Sigmoid colon (tissue), 7 donors: ENCODE results near the gene TLL2. TPM values are rescaled to one million over a fixed set of nuclear protein-coding genes. Genes with fewer than 3 reads are reported as not detected.
A peak's percentile ranks its signal among the peaks of the same experiment; 100 is the strongest.

ENCODE experiments used
- DNase-seq: peaks from one replicate; pipeline ENCODE4 v3.0.0-alpha.2; 2019
- H3K27ac ChIP-seq, 4 donors: fragments of 200-600 bp; sonication (generic); one replicate each; pipeline ENCODE4 v1.5.1; 2016 to 2019; ENCODE audit warnings: mild to moderate bottlenecking in 1 of 4
- H3K27me3 ChIP-seq, 3 donors: fragments of 200-600 bp; sonication (generic); one replicate each; pipeline ENCODE4 v1.5.1; 2019; ENCODE audit warnings: mild to moderate bottlenecking in 1 of 3
- H3K36me3 ChIP-seq, 4 donors: fragments of 200-600 bp; sonication (generic); one replicate each; pipeline ENCODE4 v1.5.1; 2016 to 2019
- H3K4me1 ChIP-seq, 4 donors: fragments of 200-600 bp; sonication (generic); one replicate each; pipeline ENCODE4 v1.5.1; 2017 to 2019
- H3K4me3 ChIP-seq, 4 donors: fragments of 200-600 bp; sonication (generic); one replicate each; pipeline ENCODE4 v1.5.1; 2017 to 2019; ENCODE audit warnings: mild to moderate bottlenecking in 2 of 4, moderate library complexity in 1 of 4
- H3K9me3 ChIP-seq, 4 donors: fragments of 200-600 bp in 3 of 4; sonication (generic) in 3 of 4; one replicate each; pipeline versions ENCODE4 v1.5.1 to v1.6.1; 2013 to 2019
- EP300 ChIP-seq, 4 donors: sonication (generic); formaldehyde crosslinking; IDR thresholded peaks; one replicate each; pipeline ENCODE4 v1.6.1; 2017; ENCODE audit warnings: antibody characterized with exemption in 4 of 4
- POLR2A ChIP-seq, 2 donors: fragments of 450-650 bp; IDR thresholded peaks; one replicate each; pipeline ENCODE4 v1.6.1; 2016; ENCODE audit warnings: antibody characterized with exemption in 2 of 2, mild to moderate bottlenecking in 2 of 2, moderate library complexity in 2 of 2
- POLR2AphosphoS5 ChIP-seq, 4 donors: sonication (generic); formaldehyde crosslinking; IDR thresholded peaks; one replicate each; pipeline ENCODE4 v1.6.1; 2017; ENCODE audit warnings: antibody characterized with exemption in 4 of 4
- WGBS, 2 donors: extraction: QIAGEN DNeasy Blood & Tissue Kit; methylation state at CpG; one replicate each; pipeline ENCODE4 v1.1.7; 2013; 5-methylcytosine and 5-hydroxymethylcytosine counted together
- intact Hi-C: fragments of 100-400 bp; cut with DNase I; formaldehyde crosslinking; loops from one replicate; pipeline ENCODE4 v1.15.1; 2023
- polyA plus RNA-seq, 3 donors: library from polyadenylated mRNA; stranded (reverse); fragments of 200-250 nt; gene quantifications; one replicate each; pipeline ENCODE4 v1.2.3, GENCODE V29; 2013
- total RNA-seq, 4 donors: library from RNA; depleted of rRNA; stranded (reverse); fragments of >200 nt; gene quantifications; one replicate each; pipeline ENCODE4 v1.1.0, GENCODE V29; 2016
- TF ChIP-seq, protein P1 (sequence below), 4 experiments: fragments of 450-650 bp in 3 of 4; fragments of 200-600 bp in 1 of 4; IDR thresholded peaks; one replicate each; pipeline ENCODE4 v1.5.1; 2016 to 2019; ENCODE audit warnings: antibody characterized with exemption in 4 of 4, mild to moderate bottlenecking in 3 of 4, moderate library complexity in 2 of 4
- donor health status: healthy with polysubstance abuse.
- donor health status: Bipolar disorder and iron deficiency.
- donor health status: healthy.

TLL2 gene
- total RNA-seq: 1 to 10 TPM in 1 of 4 donors, under 1 TPM in 3; 0.14 to 2.2 (median 0.26) TPM
- under 1 TPM in 1 of 3 donors, not detected in 2; 0.36 TPM for polyA plus RNA-seq

DNA sequence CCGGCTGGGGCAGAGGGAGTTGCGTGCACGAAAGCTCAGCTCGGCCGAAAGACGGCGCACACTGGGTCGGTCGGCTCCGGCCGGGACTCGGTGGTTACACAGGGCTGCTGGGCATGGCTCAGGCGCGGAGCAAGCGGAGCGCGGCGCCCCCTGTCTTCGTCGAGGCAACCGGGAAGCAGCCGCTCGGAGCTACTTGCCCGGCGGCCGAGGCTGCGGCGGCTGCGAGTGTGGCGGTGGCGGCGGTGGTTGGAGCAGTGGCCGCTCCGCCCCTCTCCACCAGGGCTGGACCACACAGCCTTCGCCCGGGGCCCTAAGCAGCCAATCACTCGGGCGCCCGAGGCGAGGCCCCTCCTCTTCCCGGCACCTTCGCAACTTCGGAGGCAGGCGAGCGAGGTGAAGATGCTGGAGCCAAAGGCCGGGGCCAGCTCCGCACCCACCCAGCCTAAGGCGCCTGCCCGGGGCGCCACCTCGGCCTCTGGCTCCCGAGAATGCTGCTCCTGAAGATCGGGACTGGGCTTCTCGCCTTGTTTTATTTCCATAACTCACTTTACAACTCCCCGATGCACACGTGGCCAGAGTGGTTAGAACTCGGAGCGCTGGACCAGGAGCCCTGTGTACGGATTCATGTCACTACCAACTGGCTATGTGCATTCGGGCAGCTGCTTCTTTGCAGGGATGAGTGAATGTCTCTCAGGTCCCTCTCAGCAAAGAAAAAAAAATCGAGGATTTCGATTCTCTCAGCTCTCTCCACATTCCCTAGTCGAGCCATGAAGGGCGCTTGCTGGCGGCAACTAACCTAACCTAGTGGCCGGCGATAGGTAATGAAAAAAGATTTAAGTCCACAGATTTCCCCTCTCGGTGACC, at the start of gene TLL2:
Gene TLL2, minus strand, starts transcription at position 229 of the 864 bp plus-strand sequence. CDS start 241 bp downstream, outside the sequence.
- H3K27ac ChIP-seq: peak within 1 kb of the TSS in 3 of 4 donors; percentile 52 to 64 (median 58)
- WGBS, 2 donors: 1 to 2% methylated on average over 68 of the region's 68 CpGs
- no peak for TF ChIP-seq POLR2A (IDR thresholded peaks at IDR 0.05)
- TF ChIP-seq EP300 (IDR thresholded peaks at IDR 0.05): no peak
- TF ChIP-seq, protein P1, sequence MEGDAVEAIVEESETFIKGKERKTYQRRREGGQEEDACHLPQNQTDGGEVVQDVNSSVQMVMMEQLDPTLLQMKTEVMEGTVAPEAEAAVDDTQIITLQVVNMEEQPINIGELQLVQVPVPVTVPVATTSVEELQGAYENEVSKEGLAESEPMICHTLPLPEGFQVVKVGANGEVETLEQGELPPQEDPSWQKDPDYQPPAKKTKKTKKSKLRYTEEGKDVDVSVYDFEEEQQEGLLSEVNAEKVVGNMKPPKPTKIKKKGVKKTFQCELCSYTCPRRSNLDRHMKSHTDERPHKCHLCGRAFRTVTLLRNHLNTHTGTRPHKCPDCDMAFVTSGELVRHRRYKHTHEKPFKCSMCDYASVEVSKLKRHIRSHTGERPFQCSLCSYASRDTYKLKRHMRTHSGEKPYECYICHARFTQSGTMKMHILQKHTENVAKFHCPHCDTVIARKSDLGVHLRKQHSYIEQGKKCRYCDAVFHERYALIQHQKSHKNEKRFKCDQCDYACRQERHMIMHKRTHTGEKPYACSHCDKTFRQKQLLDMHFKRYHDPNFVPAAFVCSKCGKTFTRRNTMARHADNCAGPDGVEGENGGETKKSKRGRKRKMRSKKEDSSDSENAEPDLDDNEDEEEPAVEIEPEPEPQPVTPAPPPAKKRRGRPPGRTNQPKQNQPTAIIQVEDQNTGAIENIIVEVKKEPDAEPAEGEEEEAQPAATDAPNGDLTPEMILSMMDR (IDR thresholded peaks at IDR 0.05): peak; percentile 60 to 80 (median 73)
- peak in 3 of 4 donors; percentile 44 to 72 (median 58) for TF ChIP-seq POLR2AphosphoS5 (IDR thresholded peaks at IDR 0.05)

GRCh38 chr10:96560966-96561887, 47.5 kb upstream of the TLL2 start:
- Histone ChIP-seq H3K9me3 (no peaks in the 10 kb centered on the region), H3K27ac (no peak overlapping the region), H3K27me3 (no peaks in the 10 kb centered on the region), H3K4me1 (peaks cover 0 to 11% (median 3%) of the 10 kb centered on the region in 4 donors), H3K36me3 (peaks cover 0 to 50% (median 7%) of the 10 kb centered on the region in 4 donors), H3K4me3 (no peak overlapping the region)
- DNase-seq: no peak
- intact Hi-C loops: no loop called here
- TF ChIP-seq POLR2A (IDR thresholded peaks at IDR 0.05): no peak
- TF ChIP-seq, protein P1 (IDR thresholded peaks at IDR 0.05): no peak
- no peak for TF ChIP-seq POLR2AphosphoS5 (IDR thresholded peaks at IDR 0.05)
- TF ChIP-seq EP300 (IDR thresholded peaks at IDR 0.05): no peak
- WGBS, 2 donors: 51 to 76% methylated on average over 3 of the region's 3 CpGs

More for the DNA sequence above, at the start of gene TLL2:
- peaks cover 0 to 7% (median 0%) of the 10 kb centered on the region in 4 donors for H3K36me3 ChIP-seq
- intact Hi-C loops: loop anchor here (1.0 to 5.0 kb wide), 4 partner anchors 108 to 318 kb away; partner anchors contain the start of gene LCOR
- H3K4me3 ChIP-seq: peak within 1 kb of the TSS; percentile 29 to 60 (median 54)
- peaks cover 0 to 26% (median 22%) of the 10 kb centered on the region in 4 donors for H3K4me1 ChIP-seq
- H3K27me3 ChIP-seq: peaks cover 0 to 20% (median 0%) of the 10 kb centered on the region in 3 donors
- DNase-seq: peak; percentile 94
- H3K9me3 ChIP-seq: no peaks in the 10 kb centered on the region

DNA sequence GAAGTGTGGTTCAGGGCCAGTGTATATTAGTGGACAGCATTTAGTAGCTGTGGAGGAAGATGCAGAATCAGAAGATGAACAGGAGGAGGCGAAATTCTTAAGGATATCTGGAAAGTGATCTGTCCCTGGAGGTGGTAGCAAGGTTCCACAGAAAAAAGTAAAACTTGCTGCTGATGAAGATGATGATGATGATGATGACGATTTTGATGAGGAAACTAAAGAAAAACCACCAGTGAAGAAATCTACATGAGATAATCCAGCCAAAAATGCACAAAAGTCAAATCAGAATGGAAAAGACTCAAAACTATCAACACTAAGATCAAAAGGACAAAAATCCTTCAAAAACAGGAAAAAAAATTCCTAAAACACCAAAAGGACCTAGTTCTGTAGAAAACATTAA, 46.8 kb upstream of the TLL2 start:
- WGBS, 2 donors: 84 to 91% methylated on average over 2 of the region's 2 CpGs
- intact Hi-C loops: no loop called here
- TF ChIP-seq POLR2A (IDR thresholded peaks at IDR 0.05): no peak
- no peak for TF ChIP-seq POLR2AphosphoS5 (IDR thresholded peaks at IDR 0.05)
- TF ChIP-seq EP300 (IDR thresholded peaks at IDR 0.05): no peak
- no peak for DNase-seq
- Histone ChIP-seq H3K27me3 (no peaks in the 10 kb centered on the region), H3K4me1 (peaks cover 0 to 4% (median 0%) of the 10 kb centered on the region in 4 donors), H3K27ac (no peak overlapping the region), H3K36me3 (peaks cover 0 to 50% (median 7%) of the 10 kb centered on the region in 4 donors), H3K4me3 (no peak overlapping the region), H3K9me3 (no peaks in the 10 kb centered on the region)

DNA sequence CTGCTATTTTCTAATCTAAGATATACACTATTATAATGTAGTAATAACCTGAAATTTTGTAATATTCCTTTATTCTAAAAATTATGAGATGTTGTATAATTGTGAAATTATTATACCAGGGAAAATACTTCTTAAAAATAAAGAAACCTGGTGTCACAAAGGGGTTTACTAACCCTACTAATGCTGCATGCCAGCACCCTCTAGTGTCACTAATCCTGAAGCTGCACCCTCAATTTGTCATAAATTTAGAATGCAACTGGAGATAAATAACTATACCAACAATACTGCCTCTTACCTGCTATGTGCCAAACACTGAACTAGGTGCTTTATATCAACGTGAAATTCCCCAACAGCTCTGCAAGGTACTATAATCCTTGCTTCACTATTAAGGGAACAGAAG, 42.3 kb upstream of the TLL2 start:
- no peak for DNase-seq
- H3K36me3 ChIP-seq: peaks cover 0 to 55% (median 15%) of the 10 kb centered on the region in 4 donors
- H3K27ac ChIP-seq: no peak overlapping the region
- no peak for TF ChIP-seq POLR2A (IDR thresholded peaks at IDR 0.05)
- TF ChIP-seq, protein P1 (IDR thresholded peaks at IDR 0.05): peak in 1 of 4 experiments; percentile 33
- no peak overlapping the region for H3K4me3 ChIP-seq
- 51 to 72% methylated on average over 1 of the region's 1 CpG for WGBS, 2 donors
- H3K4me1 ChIP-seq: no peaks in the 10 kb centered on the region
- no peaks in the 10 kb centered on the region for H3K9me3 ChIP-seq
- intact Hi-C loops: no loop called here
- no peaks in the 10 kb centered on the region for H3K27me3 ChIP-seq
